IMR-90 (cell line): ENCODE results near the gene DSCAM. TPM values are rescaled to one million over a fixed set of nuclear protein-coding genes. Genes with fewer than 3 reads are reported as not detected.

Experiments
- ATAC-seq: fragments of 200-7000 bp; cut with Tn5 transposase; 2 replicates; pipeline ENCODE4 v1.9.1; 2020; ENCODE audit warnings: low read depth, mild to moderate bottlenecking, moderate library complexity
- BruUV-seq: library from RNA; stranded (reverse); fragments of 400-500 nt; replicated peaks from 2 replicates; lab custom pipeline; 2021; lab: Mats Ljungman, UMichigan
- CTCF ChIA-PET: fragments of 300-600 bp; formaldehyde crosslinking; extraction: SDS; loops from one replicate; lab custom pipeline; 2021; ENCODE audit warnings: antibody characterized with exemption; lab: Yijun Ruan, JAX
- POLR2A ChIA-PET: fragments of 300-600 bp; sonication (Branson Sonifier 250); formaldehyde crosslinking; loops from one replicate; lab custom pipeline; 2022; ENCODE audit warnings: antibody characterized with exemption; ENCODE audit not compliant: unreplicated experiment; lab: Charles Lee
- DNase-seq: peaks from one replicate; pipeline ENCODE4 v3.0.0; 2013
- H2AFZ ChIP-seq: replicated peaks from 2 replicates; pipeline ENCODE3; 2013; ENCODE audit warnings: low read length, mild to moderate bottlenecking; ENCODE audit not compliant: poor library complexity
- H2AK5ac ChIP-seq: 2 replicates; pipeline ENCODE4 v1.6.1; 2013; ENCODE audit warnings: low read depth, low read length, inconsistent platforms
- H2AK9ac ChIP-seq: replicated peaks from 2 replicates; pipeline ENCODE3; 2013; ENCODE audit warnings: mild to moderate bottlenecking, low read depth, low read length, moderate library complexity; ENCODE audit not compliant: poor library complexity
- H2BK120ac ChIP-seq: 2 replicates; pipeline ENCODE4 v1.6.1; 2013; ENCODE audit warnings: low read depth, low read length, inconsistent platforms
- H2BK15ac ChIP-seq: 3 replicates; pipeline ENCODE4 v1.6.1; 2013; ENCODE audit warnings: low read depth, low read length, inconsistent platforms
- H2BK20ac ChIP-seq: 2 replicates; pipeline ENCODE4 v1.6.1; 2013; ENCODE audit warnings: low read depth, mild to moderate bottlenecking, inconsistent platforms, low read length, moderate library complexity
- H2BK5ac ChIP-seq: 2 replicates; pipeline ENCODE4 v1.6.1; 2013; ENCODE audit warnings: mild to moderate bottlenecking, low read depth, low read length, inconsistent platforms; ENCODE audit not compliant: poor library complexity, severe bottlenecking
- H3K14ac ChIP-seq: replicated peaks from 2 replicates; pipeline ENCODE4 v1.6.1; 2013; ENCODE audit warnings: low read depth, low read length, inconsistent platforms
- H3K18ac ChIP-seq: 2 replicates; pipeline ENCODE4 v1.6.1; 2013; ENCODE audit warnings: low read depth, low read length, control low read depth
- H3K23ac ChIP-seq: 2 replicates; pipeline ENCODE4 v1.6.1; 2013; ENCODE audit warnings: low read depth, low read length, inconsistent platforms
- H3K27ac ChIP-seq: 2 replicates; pipeline ENCODE4 v1.5.1; 2013; ENCODE audit warnings: mild to moderate bottlenecking, control low read depth, low read length; ENCODE audit not compliant: insufficient read depth
- H3K27me3 ChIP-seq: 2 replicates; pipeline ENCODE4 v1.6.1; 2013; ENCODE audit warnings: low read length; ENCODE audit not compliant: control insufficient read depth, insufficient read depth
- H3K36me3 ChIP-seq: 2 replicates; pipeline ENCODE4 v1.6.1; 2013; ENCODE audit warnings: low read length, mixed read lengths; ENCODE audit not compliant: control insufficient read depth, insufficient read depth
- H3K4ac ChIP-seq: 2 replicates; pipeline ENCODE4 v1.6.1; 2013; ENCODE audit warnings: low read depth, low read length, inconsistent platforms
- H3K4me1 ChIP-seq: 2 replicates; pipeline ENCODE4 v1.6.1; 2013; ENCODE audit warnings: low read length, mixed read lengths; ENCODE audit not compliant: control insufficient read depth, insufficient read depth
- H3K4me2 ChIP-seq: 2 replicates; pipeline ENCODE4 v1.6.1; 2013; ENCODE audit warnings: low read depth, mild to moderate bottlenecking, control low read depth, low read length, moderate library complexity
- H3K4me3 ChIP-seq: 2 replicates; pipeline ENCODE4 v1.5.1; 2013; ENCODE audit warnings: low read depth, mild to moderate bottlenecking, control low read depth, low read length, moderate library complexity; ENCODE audit not compliant: insufficient read depth
- H3K56ac ChIP-seq: 2 replicates; pipeline ENCODE4 v1.6.1; 2013; ENCODE audit warnings: low read length, inconsistent platforms; ENCODE audit not compliant: insufficient read depth; ENCODE audit errors: extremely low read depth
- H3K79me1 ChIP-seq, 2 experiments: 2 replicates each; pipeline ENCODE4 v1.6.1; 2013; ENCODE audit warnings: low read length in 2 of 2, inconsistent platforms in 1 of 2, low read depth in 1 of 2
- H3K9ac ChIP-seq: 2 replicates; pipeline ENCODE4 v1.6.1; 2013; ENCODE audit warnings: low read depth, low read length, control low read depth
- H3K9me1 ChIP-seq: 2 replicates; pipeline ENCODE4 v1.6.1; 2013; ENCODE audit warnings: low read length, inconsistent platforms; ENCODE audit not compliant: insufficient read depth
- H3K9me3 ChIP-seq: 2 replicates; pipeline ENCODE4 v1.6.1; 2013; ENCODE audit warnings: low read length; ENCODE audit not compliant: control insufficient read depth, insufficient read depth
- H4K20me1 ChIP-seq: 2 replicates; pipeline ENCODE4 v1.6.1; 2013; ENCODE audit warnings: low read length, inconsistent platforms; ENCODE audit not compliant: insufficient read depth
- H4K5ac ChIP-seq: 2 replicates; pipeline ENCODE4 v1.6.1; 2013; ENCODE audit warnings: mild to moderate bottlenecking, low read depth, low read length, control low read depth
- H4K8ac ChIP-seq, 2 experiments: 2 replicates each; pipeline ENCODE4 v1.6.1; 2013; ENCODE audit warnings: low read depth in 2 of 2, low read length in 2 of 2, control low read depth in 1 of 2, inconsistent platforms in 1 of 2
- H4K91ac ChIP-seq: 2 replicates; pipeline ENCODE4 v1.6.1; 2013; ENCODE audit warnings: low read depth, low read length, inconsistent platforms; ENCODE audit not compliant: insufficient read depth
- BHLHE40 ChIP-seq: fragments of 150-350 bp; IDR thresholded peaks from 2 replicates; pipeline ENCODE4 v1.6.1; 2016; ENCODE audit warnings: mild to moderate bottlenecking, low read depth, low read length
- CEBPB ChIP-seq: IDR thresholded peaks from 2 replicates; pipeline ENCODE4 v1.6.1; 2012; ENCODE audit warnings: low read depth, low read length, improper control_type of control experiment
- CHD1 ChIP-seq: IDR thresholded peaks from 2 replicates; pipeline ENCODE4 v1.6.1; 2012; ENCODE audit warnings: low read depth, low read length, improper control_type of control experiment
- ELK1 ChIP-seq: fragments of 150-350 bp; IDR thresholded peaks from 2 replicates; pipeline ENCODE4 v1.6.1; 2016; ENCODE audit warnings: low read depth, mild to moderate bottlenecking, low read length, moderate library complexity, borderline replicate concordance
- FOS ChIP-seq: fragments of 150-350 bp; IDR thresholded peaks from 2 replicates; pipeline ENCODE4 v1.6.1; 2016; ENCODE audit warnings: low read depth, low read length
- MAFK ChIP-seq: IDR thresholded peaks from 2 replicates; pipeline ENCODE4 v1.6.1; 2012; ENCODE audit warnings: low read depth, low read length, improper control_type of control experiment
- MAZ ChIP-seq: IDR thresholded peaks from 2 replicates; pipeline ENCODE4 v1.6.1; 2012; ENCODE audit warnings: low read depth, mild to moderate bottlenecking, low read length, improper control_type of control experiment, moderate library complexity, borderline replicate concordance
- MXI1 ChIP-seq: IDR thresholded peaks from 2 replicates; pipeline ENCODE4 v1.6.1; 2012; ENCODE audit warnings: low read depth, mild to moderate bottlenecking, low read length, moderate library complexity, borderline replicate concordance
- NFE2L2 ChIP-seq: fragments of 150-350 bp; IDR thresholded peaks from 2 replicates; pipeline ENCODE4 v1.6.1; 2016; ENCODE audit warnings: low read depth, mild to moderate bottlenecking, low read length
- POLR2A ChIP-seq: IDR thresholded peaks from 2 replicates; pipeline ENCODE4 v1.6.1; 2012; ENCODE audit warnings: mild to moderate bottlenecking, low read depth, low read length
- RAD21 ChIP-seq: IDR thresholded peaks from 2 replicates; pipeline ENCODE4 v1.6.1; 2012; ENCODE audit warnings: low read length, improper control_type of control experiment
- RCOR1 ChIP-seq: IDR thresholded peaks from 2 replicates; pipeline ENCODE4 v1.6.1; 2012; ENCODE audit warnings: mild to moderate bottlenecking, low read length, improper control_type of control experiment; ENCODE audit not compliant: insufficient replicate concordance
- RFX5 ChIP-seq: IDR thresholded peaks from 2 replicates; pipeline ENCODE4 v1.8.0; 2012; ENCODE audit warnings: low read depth, mild to moderate bottlenecking, low read length, moderate library complexity
- SMC3 ChIP-seq: fragments of 150-350 bp; IDR thresholded peaks from 2 replicates; pipeline ENCODE4 v1.6.1; 2016; ENCODE audit warnings: low read depth, mild to moderate bottlenecking, antibody characterized with exemption, low read length, moderate library complexity
- WGBS, 2 experiments: methylation state at CpG; one replicate each; pipeline versions ENCODE4 v1.1.5 to v1.1.7; 2013; ENCODE audit warnings: missing lambda C conversion rate in 2 of 2; ENCODE audit not compliant: insufficient read length in 1 of 2; ENCODE audit errors: extremely low coverage in 2 of 2; 5-methylcytosine and 5-hydroxymethylcytosine counted together
- dilution Hi-C: fragments of 300-500 bp; cut with HindIII; formaldehyde crosslinking; loops from one replicate; pipeline ENCODE4 v1.14.3; 2018; ENCODE audit warnings: low sequenced_read_pairs; ENCODE audit not compliant: unreplicated experiment
- in situ Hi-C: fragments of 300-500 bp; cut with MboI; formaldehyde crosslinking; loops from 3 replicates; pipeline ENCODE4 v1.14.3; 2019; ENCODE audit warnings: low sequenced_read_pairs, inconsistent platforms, mixed read lengths
- intact Hi-C: fragments of 100-400 bp; cut with micrococcal nuclease; formaldehyde crosslinking; loops from 2 replicates; pipeline ENCODE4 v1.10.0; 2022
- polyA plus RNA-seq, 3 experiments: library from polyadenylated mRNA; depleted of rRNA; stranded (reverse); fragments of >200 nt; gene quantifications; 2 replicates each; pipeline ENCODE4 v1.2.3, GENCODE V29; 2012; ENCODE audit warnings: low replicate concordance in 1 of 3
- total RNA-seq: library from RNA; depleted of rRNA; stranded (reverse); fragments of >200 nt; gene quantifications from 2 replicates; pipeline ENCODE4 v1.2.3, GENCODE V29; 2012
- TF ChIP-seq, protein P1 (sequence below): conservative IDR thresholded peaks from 2 replicates; pipeline ENCODE4 v1.5.1; 2012; ENCODE audit warnings: mild to moderate bottlenecking, low read depth, low read length, improper control_type of control experiment
- TF ChIP-seq, protein P2 (sequence below): fragments of 150-350 bp; IDR thresholded peaks from 2 replicates; pipeline ENCODE4 v1.6.1; 2017; ENCODE audit warnings: mild to moderate bottlenecking, antibody characterized with exemption, low read length, low read depth

DSCAM gene
- total and polyA plus RNA-seq, 2 of the 4 experiments (the other 2 are of a cell fraction) = under 0.01 to 0.02 TPM

GRCh38 chr21:40844935-40845334 lies 2.0 kb downstream of the DSCAM start:
- no peak overlapping the region for H2BK15ac ChIP-seq
- no peak overlapping the region for H4K5ac ChIP-seq
- BruUV-seq = no TSS peak
- H2AK5ac ChIP-seq = no peak overlapping the region
- no peak overlapping the region for H3K14ac ChIP-seq
- no peak overlapping the region for H4K8ac ChIP-seq
- no peak for TF ChIP-seq SMC3
- TF ChIP-seq CHD1 = no peak
- no peak for TF ChIP-seq FOS
- TF ChIP-seq BHLHE40 = no peak
- no peak for TF ChIP-seq MAFK
- TF ChIP-seq MXI1 = no peak
- TF ChIP-seq, protein P1, sequence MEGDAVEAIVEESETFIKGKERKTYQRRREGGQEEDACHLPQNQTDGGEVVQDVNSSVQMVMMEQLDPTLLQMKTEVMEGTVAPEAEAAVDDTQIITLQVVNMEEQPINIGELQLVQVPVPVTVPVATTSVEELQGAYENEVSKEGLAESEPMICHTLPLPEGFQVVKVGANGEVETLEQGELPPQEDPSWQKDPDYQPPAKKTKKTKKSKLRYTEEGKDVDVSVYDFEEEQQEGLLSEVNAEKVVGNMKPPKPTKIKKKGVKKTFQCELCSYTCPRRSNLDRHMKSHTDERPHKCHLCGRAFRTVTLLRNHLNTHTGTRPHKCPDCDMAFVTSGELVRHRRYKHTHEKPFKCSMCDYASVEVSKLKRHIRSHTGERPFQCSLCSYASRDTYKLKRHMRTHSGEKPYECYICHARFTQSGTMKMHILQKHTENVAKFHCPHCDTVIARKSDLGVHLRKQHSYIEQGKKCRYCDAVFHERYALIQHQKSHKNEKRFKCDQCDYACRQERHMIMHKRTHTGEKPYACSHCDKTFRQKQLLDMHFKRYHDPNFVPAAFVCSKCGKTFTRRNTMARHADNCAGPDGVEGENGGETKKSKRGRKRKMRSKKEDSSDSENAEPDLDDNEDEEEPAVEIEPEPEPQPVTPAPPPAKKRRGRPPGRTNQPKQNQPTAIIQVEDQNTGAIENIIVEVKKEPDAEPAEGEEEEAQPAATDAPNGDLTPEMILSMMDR = no peak
- TF ChIP-seq CEBPB = no peak
- TF ChIP-seq NFE2L2 = no peak
- TF ChIP-seq ELK1 = no peak
- TF ChIP-seq RFX5 = no peak
- no peak for TF ChIP-seq RAD21
- TF ChIP-seq, protein P2, sequence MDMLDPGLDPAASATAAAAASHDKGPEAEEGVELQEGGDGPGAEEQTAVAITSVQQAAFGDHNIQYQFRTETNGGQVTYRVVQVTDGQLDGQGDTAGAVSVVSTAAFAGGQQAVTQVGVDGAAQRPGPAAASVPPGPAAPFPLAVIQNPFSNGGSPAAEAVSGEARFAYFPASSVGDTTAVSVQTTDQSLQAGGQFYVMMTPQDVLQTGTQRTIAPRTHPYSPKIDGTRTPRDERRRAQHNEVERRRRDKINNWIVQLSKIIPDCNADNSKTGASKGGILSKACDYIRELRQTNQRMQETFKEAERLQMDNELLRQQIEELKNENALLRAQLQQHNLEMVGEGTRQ = no peak
- TF ChIP-seq POLR2A = no peak
- TF ChIP-seq MAZ = no peak
- TF ChIP-seq RCOR1 = no peak
- no peaks in the 10 kb centered on the region for H3K36me3 ChIP-seq
- H3K9ac ChIP-seq = no peak overlapping the region
- H3K18ac ChIP-seq = no peak overlapping the region
- H2AFZ ChIP-seq = no peak overlapping the region
- no peaks in the 10 kb centered on the region for H4K20me1 ChIP-seq
- ATAC-seq = no peak
- peaks cover 18% of the 10 kb centered on the region; the same call in 1 of the 2 replicates for H3K9me3 ChIP-seq
- H3K27ac ChIP-seq = no peak overlapping the region
- H3K4me3 ChIP-seq = no peak overlapping the region
- in situ Hi-C loops = no loop called here
- no peaks in the 10 kb centered on the region for H3K79me1 ChIP-seq
- no peak overlapping the region for H3K4me2 ChIP-seq
- H2BK20ac ChIP-seq = no peak overlapping the region
- no peak overlapping the region for H3K56ac ChIP-seq
- no peak overlapping the region for H2AK9ac ChIP-seq
- H4K91ac ChIP-seq = no peak overlapping the region
- ChIA-PET CTCF (no interaction called here), POLR2A (no interaction called here)
- no peaks in the 10 kb centered on the region for H3K27me3 ChIP-seq
- no peak for DNase-seq
- WGBS, 2 experiments = no CpG with 5 or more reads among the region's 5 CpGs
- H3K23ac ChIP-seq = no peak overlapping the region
- H3K4ac ChIP-seq = no peak overlapping the region
- dilution Hi-C loops = no loop called here
- H2BK5ac ChIP-seq = no peak overlapping the region
- no peaks in the 10 kb centered on the region for H3K4me1 ChIP-seq
- no peaks in the 10 kb centered on the region for H3K9me1 ChIP-seq
- no peak overlapping the region for H2BK120ac ChIP-seq
- intact Hi-C loops = no loop called here
